ENCODE data around the gene ELP1. TPM values are rescaled to one million over a fixed set of nuclear protein-coding genes. Genes with fewer than 3 reads are reported as not detected.

The ELP1 gene
- total RNA-seq, 4 donors from 2014 or later: 21.6 to 61.4 (median 25.7) TPM

- no peak for TF ChIP-seq POLR2A (IDR thresholded peaks at IDR 0.05)
- no peak for TF ChIP-seq CTCF (IDR thresholded peaks at IDR 0.05)
- no peak for TF ChIP-seq EP300 (IDR thresholded peaks at IDR 0.05)
- H3K27me3 ChIP-seq: no peaks in the 10 kb centered on the region
- DNase-seq (ENCODE audit: low spot score in 2 of 2): no peak
- no peaks in the 10 kb centered on the region for H3K9me3 ChIP-seq
- no peaks in the 10 kb centered on the region for H3K4me1 ChIP-seq
- H3K36me3 ChIP-seq: no peaks in the 10 kb centered on the region
- no peak overlapping the region for H3K4me3 ChIP-seq
- 68 to 76% methylated on average over 5 of the region's 5 CpGs for WGBS, 2 donors
- no peak overlapping the region for H3K27ac ChIP-seq
Observed at GRCh38 chr9:108836781-108837180, 97.1 kb downstream of the ELP1 start.

- Histone ChIP-seq H3K27me3 (no peaks in the 10 kb centered on the region), H3K36me3 (no peaks in the 10 kb centered on the region), H3K9me3 (no peaks in the 10 kb centered on the region), H3K27ac (no peak overlapping the region), H3K4me1 (no peaks in the 10 kb centered on the region), H3K4me3 (no peak overlapping the region)
- no peak for DNase-seq (ENCODE audit: low spot score in 2 of 2)
- WGBS, 2 donors: 84 to 90% methylated on average over 9 of the region's 9 CpGs
- TF ChIP-seq POLR2A (IDR thresholded peaks at IDR 0.05) (no peak), EP300 (IDR thresholded peaks at IDR 0.05) (no peak), CTCF (IDR thresholded peaks at IDR 0.05) (no peak)
Observed at GRCh38 chr9:108836319-108836718, 97.6 kb downstream of the ELP1 start.

GRCh38 chr9:108835831-108836230 is 98.1 kb downstream of the ELP1 start:
- no peaks in the 10 kb centered on the region for H3K9me3 ChIP-seq
- no peak for TF ChIP-seq CTCF (IDR thresholded peaks at IDR 0.05)
- TF ChIP-seq EP300 (IDR thresholded peaks at IDR 0.05): no peak
- TF ChIP-seq POLR2A (IDR thresholded peaks at IDR 0.05): no peak
- no peaks in the 10 kb centered on the region for H3K27me3 ChIP-seq
- no peak overlapping the region for H3K4me3 ChIP-seq
- DNase-seq (ENCODE audit: low spot score in 2 of 2): no peak
- 74 to 78% methylated on average over 7 of the region's 7 CpGs for WGBS, 2 donors
- no peaks in the 10 kb centered on the region for H3K4me1 ChIP-seq
- no peak overlapping the region for H3K27ac ChIP-seq
- no peaks in the 10 kb centered on the region for H3K36me3 ChIP-seq

GRCh38 chr9:108834959-108835665 is 98.8 kb downstream of the ELP1 start:
- WGBS, 2 donors: 61 to 69% methylated on average over 4 of the region's 4 CpGs

GRCh38 chr9:108832179-108832500 is 101.8 kb downstream of the ELP1 start:
- Histone ChIP-seq H3K27me3 (no peaks in the 10 kb centered on the region), H3K4me1 (no peaks in the 10 kb centered on the region), H3K36me3 (no peaks in the 10 kb centered on the region), H3K4me3 (no peak overlapping the region), H3K9me3 (no peaks in the 10 kb centered on the region), H3K27ac (no peak overlapping the region)
- DNase-seq (ENCODE audit: low spot score in 2 of 2): no peak
- TF ChIP-seq POLR2A (IDR thresholded peaks at IDR 0.05) (no peak), EP300 (IDR thresholded peaks at IDR 0.05) (no peak), CTCF (IDR thresholded peaks at IDR 0.05) (no peak)
- WGBS, 2 donors: 96 to 98% methylated on average over 3 of the region's 3 CpGs

More at GRCh38 chr9:108834959-108835665, 98.8 kb downstream of the ELP1 start:
- Histone ChIP-seq H3K27me3 (no peaks in the 10 kb centered on the region), H3K36me3 (no peaks in the 10 kb centered on the region), H3K9me3 (no peaks in the 10 kb centered on the region), H3K4me1 (no peaks in the 10 kb centered on the region), H3K4me3 (no peak overlapping the region), H3K27ac (no peak overlapping the region)
- DNase-seq (ENCODE audit: low spot score in 2 of 2): no peak
- no peak for TF ChIP-seq CTCF (IDR thresholded peaks at IDR 0.05)
- no peak for TF ChIP-seq EP300 (IDR thresholded peaks at IDR 0.05)
- no peak for TF ChIP-seq POLR2A (IDR thresholded peaks at IDR 0.05)
